MM.1S (cell line): ENCODE results near the gene KCNK2.

ENCODE experiments used
- DNase-seq: peaks from one replicate; pipeline ENCODE4 v3.0.0-alpha.2; 2015
- H2AFZ ChIP-seq: fragments of 300-600 bp; sonication (generic); 2 replicates; pipeline ENCODE4 v1.6.0; 2016; ENCODE audit warnings: antibody characterized with exemption, low read length
- H3F3A ChIP-seq: fragments of 300-600 bp; sonication (generic); 2 replicates; pipeline ENCODE4 v1.6.1; 2016; ENCODE audit warnings: mild to moderate bottlenecking, antibody characterized with exemption, low read length, moderate library complexity, mixed read lengths; ENCODE audit not compliant: insufficient read depth
- H3K27ac ChIP-seq: fragments of 300-600 bp; sonication (generic); 2 replicates; pipeline ENCODE4 v1.5.1; 2016; ENCODE audit warnings: mild to moderate bottlenecking, low read length
- H3K27me3 ChIP-seq: fragments of 300-600 bp; sonication (generic); replicated peaks from 2 replicates; pipeline ENCODE4 v1.6.0; 2016; ENCODE audit warnings: low read length; ENCODE audit not compliant: insufficient read depth
- H3K36me3 ChIP-seq: fragments of 300-600 bp; sonication (generic); replicated peaks from 2 replicates; pipeline ENCODE4 v1.6.1; 2016; ENCODE audit warnings: mild to moderate bottlenecking, low read length, mixed read lengths; ENCODE audit not compliant: insufficient read depth
- H3K4me1 ChIP-seq: fragments of 300-600 bp; sonication (generic); 2 replicates; pipeline ENCODE4 v1.6.1; 2016; ENCODE audit warnings: low read length, mixed read lengths
- H3K4me2 ChIP-seq: fragments of 300-600 bp; sonication (generic); 2 replicates; pipeline ENCODE4 v1.6.0; 2016; ENCODE audit warnings: low read depth, low read length
- H3K4me3 ChIP-seq: fragments of 300-600 bp; sonication (generic); 2 replicates; pipeline ENCODE4 v1.5.1; 2016; ENCODE audit warnings: low read length, mixed read lengths
- H3K79me2 ChIP-seq: fragments of 300-600 bp; sonication (generic); 2 replicates; pipeline ENCODE4 v1.6.1; 2016; ENCODE audit warnings: mixed run types, low read length, mixed read lengths
- H3K9ac ChIP-seq: fragments of 300-600 bp; sonication (generic); 2 replicates; pipeline ENCODE4 v1.6.1; 2016; ENCODE audit warnings: low read length, mixed read lengths
- H3K9me2 ChIP-seq: fragments of 300-600 bp; sonication (generic); replicated peaks from 2 replicates; pipeline ENCODE4 v1.6.1; 2016; ENCODE audit warnings: mild to moderate bottlenecking, low read length, mixed read lengths; ENCODE audit not compliant: insufficient read depth
- H3K9me3 ChIP-seq: fragments of 300-600 bp; sonication (generic); replicated peaks from 2 replicates; pipeline ENCODE4 v1.6.1; 2016; ENCODE audit warnings: mild to moderate bottlenecking, low read length, mixed read lengths; ENCODE audit not compliant: insufficient read depth
- H4K20me1 ChIP-seq: fragments of 300-600 bp; sonication (generic); 2 replicates; pipeline ENCODE4 v1.6.1; 2016; ENCODE audit warnings: mild to moderate bottlenecking, low read length, moderate library complexity, mixed read lengths; ENCODE audit not compliant: insufficient read depth
- CTCF ChIP-seq: fragments of 300-600 bp; sonication (generic); IDR thresholded peaks from 2 replicates; pipeline ENCODE4 v1.5.1; 2016; ENCODE audit warnings: antibody characterized with exemption, low read length, mixed read lengths
- EZH2 ChIP-seq: fragments of 300-600 bp; sonication (generic); optimal IDR thresholded peaks from 2 replicates; pipeline ENCODE3; 2017; ENCODE audit warnings: low read depth, mild to moderate bottlenecking, antibody characterized with exemption, low read length, mixed read lengths
- EZH2phosphoT487 ChIP-seq: fragments of 300-600 bp; sonication (generic); IDR thresholded peaks from 2 replicates; pipeline ENCODE4 v1.6.1; 2018; ENCODE audit warnings: antibody characterized with exemption, low read length

The KCNK2 gene

GRCh38 chr1:215137985-215138384 is 55.4 kb downstream of the KCNK2 start:
- Histone ChIP-seq H3K27me3 (no peaks in the 10 kb centered on the region), H3F3A (no peaks in the 10 kb centered on the region), H4K20me1 (no peaks in the 10 kb centered on the region), H2AFZ (no peak overlapping the region), H3K79me2 (no peaks in the 10 kb centered on the region), H3K27ac (no peak overlapping the region), H3K9ac (no peak overlapping the region), H3K9me2 (no peaks in the 10 kb centered on the region), H3K4me1 (no peaks in the 10 kb centered on the region), H3K4me2 (no peak overlapping the region), H3K9me3 (no peaks in the 10 kb centered on the region), H3K4me3 (no peak overlapping the region), H3K36me3 (no peaks in the 10 kb centered on the region)
- no peak for DNase-seq
- no peak for TF ChIP-seq EZH2phosphoT487
- TF ChIP-seq CTCF, result no peak
- no peak for TF ChIP-seq EZH2

GRCh38 chr1:215140135-215140534 is 57.6 kb downstream of the KCNK2 start:
- H3K9me2 ChIP-seq, result no peaks in the 10 kb centered on the region
- no peaks in the 10 kb centered on the region for H3F3A ChIP-seq
- TF ChIP-seq EZH2phosphoT487, result no peak
- TF ChIP-seq CTCF, result no peak
- TF ChIP-seq EZH2, result no peak
- no peaks in the 10 kb centered on the region for H3K4me1 ChIP-seq
- H3K36me3 ChIP-seq, result no peaks in the 10 kb centered on the region
- no peak for DNase-seq
- no peaks in the 10 kb centered on the region for H3K79me2 ChIP-seq
- H3K27ac ChIP-seq, result no peak overlapping the region
- no peak overlapping the region for H2AFZ ChIP-seq
- H3K9me3 ChIP-seq, result no peaks in the 10 kb centered on the region
- no peak overlapping the region for H3K4me2 ChIP-seq
- no peaks in the 10 kb centered on the region for H4K20me1 ChIP-seq
- H3K4me3 ChIP-seq, result no peak overlapping the region
- H3K27me3 ChIP-seq, result no peaks in the 10 kb centered on the region
- H3K9ac ChIP-seq, result no peak overlapping the region

GRCh38 chr1:215141460-215141859 is 58.9 kb downstream of the KCNK2 start:
- TF ChIP-seq EZH2phosphoT487, result no peak
- no peak for TF ChIP-seq EZH2
- TF ChIP-seq CTCF, result no peak
- Histone ChIP-seq H3K27ac (no peak overlapping the region), H3K9me3 (no peaks in the 10 kb centered on the region), H2AFZ (no peak overlapping the region), H3K79me2 (no peaks in the 10 kb centered on the region), H3K9me2 (no peaks in the 10 kb centered on the region), H3K4me1 (no peaks in the 10 kb centered on the region), H3K4me2 (no peak overlapping the region), H3K9ac (no peak overlapping the region), H3K36me3 (no peaks in the 10 kb centered on the region), H3K27me3 (no peaks in the 10 kb centered on the region), H4K20me1 (no peaks in the 10 kb centered on the region), H3F3A (no peaks in the 10 kb centered on the region), H3K4me3 (no peak overlapping the region)
- no peak for DNase-seq
